GM12873 (cell line): ENCODE results near the gene QSOX1.

Experiments
- CTCF ChIP-seq: IDR thresholded peaks from 2 replicates; pipeline ENCODE4 v1.5.1; 2012; ENCODE audit warnings: low read depth, mild to moderate bottlenecking, moderate library complexity, low read length, control low read depth; ENCODE audit not compliant: insufficient read depth; ENCODE audit errors: missing control alignments

The QSOX1 gene

GRCh38 chr1:180229483-180230415, 75.1 kb downstream of the QSOX1 start, which contains the start of gene LHX4:
TSS of gene LHX4 (plus strand) at chr1:180230264. CDS start at chr1:180230530, 266 bp downstream.
- no peak for TF ChIP-seq CTCF

- TF ChIP-seq CTCF, result no peak
Measured at GRCh38 chr1:180230416-180230790, 75.7 kb downstream of the QSOX1 start.

GRCh38 chr1:180230791-180231505, 76.3 kb downstream of the QSOX1 start:
- TF ChIP-seq CTCF, result no peak

GRCh38 chr1:180231506-180231921, 76.8 kb downstream of the QSOX1 start:
- no peak for TF ChIP-seq CTCF

GRCh38 chr1:180231936-180232335, 77.3 kb downstream of the QSOX1 start:
- TF ChIP-seq CTCF, result no peak

- no peak for TF ChIP-seq CTCF
Measured at GRCh38 chr1:180232521-180233043, 77.9 kb downstream of the QSOX1 start.
